ENCODE data around the gene THSD4. TPM values are rescaled to one million over a fixed set of nuclear protein-coding genes. Genes with fewer than 3 reads are reported as not detected.
A peak's percentile ranks its signal among the peaks of the same experiment; 100 is the strongest.

THSD4 gene
- total and polyA plus RNA-seq, 2 of the 8 experiments (the other 6 are each of a cell fraction or from before 2014, with no cell fraction given), result 2.5 to 6.2 TPM

GRCh38 chr15:71375934-71376333 lies 260.7 kb downstream of the THSD4 start:
- Histone ChIP-seq H3K4me3 (ENCODE audit: extremely low read depth in 1 of 4, insufficient read depth in 2 of 4, low read depth in 3 of 4, low read length in 4 of 4) (no peak overlapping the region), H2AFZ (ENCODE audit: low read length) (no peak overlapping the region), H2BK20ac (ENCODE audit: low read length) (no peak overlapping the region; the same call in 1 of the 2 replicates), H4K8ac (ENCODE audit: extremely low read depth, insufficient read depth, low read length) (no peak overlapping the region), H2BK120ac (replicated peaks; ENCODE audit: low read depth, low read length) (no peak overlapping the region), H3K18ac (ENCODE audit: extremely low read depth, low read length) (no peak overlapping the region), H4K20me1 (replicated peaks in 1 of 2; ENCODE audit: control insufficient read depth in 1 of 2, insufficient read depth in 2 of 2, low read length in 2 of 2) (no peaks in the 10 kb centered on the region), H4K91ac (replicated peaks; ENCODE audit: insufficient read length, low read length) (no peak overlapping the region), H3K79me1 (ENCODE audit: low read depth, low read length) (no peaks in the 10 kb centered on the region), H3K56ac (replicated peaks; ENCODE audit: insufficient read length, low read depth, low read length) (no peak overlapping the region), H3K14ac (ENCODE audit: insufficient read length) (no peak overlapping the region), H3K9me3 (ENCODE audit: insufficient read depth in 2 of 2, low read depth in 1 of 2, low read length in 1 of 2) (peaks cover 0 to 5% of the 10 kb centered on the region in 2 experiments; a peak in 2 of 4 replicates), H2AK5ac (ENCODE audit: low read depth, low read length) (peak overlapping the region; percentile 77; the same call in 1 of the 2 replicates), H3K27me3 (replicated peaks in 1 of 4; ENCODE audit: control insufficient read depth in 3 of 4, extremely low read depth in 1 of 4, insufficient read depth in 3 of 4, low read length in 3 of 4) (no peaks in the 10 kb centered on the region), H3K27ac (ENCODE audit: low read depth, low read length) (no peak overlapping the region), H3K9ac (replicated peaks in 1 of 4; ENCODE audit: extremely low read depth in 1 of 4, low read depth in 3 of 4, low read length in 3 of 4) (no peak overlapping the region; a peak in 1 of 7 replicates), H3K23me2 (ENCODE audit: low read depth, low read length) (no peaks in the 10 kb centered on the region; the same call in 1 of the 2 replicates), H2BK5ac (ENCODE audit: low read depth, low read length) (no peak overlapping the region), H4K5ac (ENCODE audit: insufficient read length, low read depth, low read length) (no peak overlapping the region), H3K79me2 (ENCODE audit: control insufficient read depth in 1 of 2, insufficient read depth in 2 of 2, low read length in 2 of 2) (no peaks in the 10 kb centered on the region), H3K23ac (ENCODE audit: insufficient read length) (no peak overlapping the region), H3K4me2 (ENCODE audit: insufficient read depth in 1 of 2, low read depth in 2 of 2, low read length in 2 of 2) (no peak overlapping the region), H2BK12ac (ENCODE audit: low read depth, low read length) (0 out of 2 replicates have a peak overlapping the region, but pooled peaks have one; percentile 22), H3K4ac (replicated peaks; ENCODE audit: insufficient read length, low read depth, low read length) (no peak overlapping the region), H3K4me1 (replicated peaks in 1 of 4; ENCODE audit: control insufficient read depth in 3 of 4, insufficient read depth in 4 of 4, low read length in 3 of 4) (peaks cover 0 to 3% (median 0%) of the 10 kb centered on the region in 4 experiments; a peak in 1 of 7 replicates), H2BK15ac (ENCODE audit: low read length) (no peak overlapping the region), H3K36me3 (ENCODE audit: control insufficient read depth in 2 of 4, insufficient read depth in 4 of 4, low read length in 3 of 4) (no peaks in the 10 kb centered on the region)
- ChIA-PET POLR2A (ENCODE audit: partially characterized antibody) (no interaction called here), CTCF (ENCODE audit: partially characterized antibody) (no interaction called here)
- 84% methylated on average over 3 of the region's 3 CpGs; no CpG with 5 or more reads in 1 of the 2 experiments for WGBS, 2 experiments (ENCODE audit: extremely low coverage in 1 of 2, insufficient coverage in 1 of 2, insufficient read length in 1 of 2, insufficient replicate concordance in 2 of 2, low coverage in 1 of 2, low lambda C conversion rate in 2 of 2, missing lambda C conversion rate in 1 of 2)
- DNase-seq (ENCODE audit: low read depth in 1 of 2, low spot score in 2 of 2), result no peak
- no peak for FAIRE-seq
- TF ChIP-seq MAX (IDR thresholded peaks at IDR 0.05) (peak; percentile 26; the same call in 1 of the 2 replicates), TAF7 (optimal IDR thresholded peaks at IDR 0.05; ENCODE audit: borderline replicate concordance, low read depth, low read length) (no peak), HDAC6 (IDR thresholded peaks at IDR 0.05; ENCODE audit: low read depth, low read length) (no peak), YY1 (IDR thresholded peaks at IDR 0.05; ENCODE audit: low read depth, low read length) (no peak)

Measured in H1 (cell line).